ENCODE results near the gene SH3BP4. TPM values are rescaled to one million over a fixed set of nuclear protein-coding genes. Genes with fewer than 3 reads are reported as not detected.

Gene SH3BP4
- total RNA-seq, 1 experiment from 2014 or later, result 93.8 TPM

DNA sequence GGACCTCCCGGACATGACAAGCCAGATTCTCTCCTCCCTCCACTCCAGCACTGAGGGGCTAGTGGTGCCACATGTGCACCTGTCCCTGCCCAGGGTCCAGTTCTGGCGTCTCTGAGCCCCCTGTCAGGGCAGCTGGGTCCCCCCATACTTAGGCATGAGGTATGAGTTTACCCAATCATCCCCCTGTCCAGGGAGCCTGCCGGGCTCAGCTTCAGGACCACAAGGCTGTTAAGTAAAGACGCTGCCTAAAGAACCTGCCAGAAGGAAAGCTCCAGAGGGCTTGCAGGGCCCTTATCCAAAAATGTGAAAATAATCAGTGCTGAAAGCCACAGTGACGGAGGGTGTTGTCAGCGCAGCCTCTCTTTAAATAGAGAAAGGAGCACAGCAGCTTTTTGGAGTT is 40.0 kb downstream of the SH3BP4 start:
- Histone ChIP-seq H3K79me1 (ENCODE audit: insufficient read depth, low read depth, low read length, poor library complexity, severe bottlenecking) (no peaks in the 10 kb centered on the region), H4K5ac (ENCODE audit: insufficient read length, low read depth, low read length) (no peak overlapping the region), H3K14ac (ENCODE audit: insufficient read depth, low read length) (no peak overlapping the region), H3K27ac (ENCODE audit: insufficient read length, low read depth, low read length) (no peak overlapping the region), H3K79me2 (ENCODE audit: insufficient read depth, low read length) (peaks cover 22% of the 10 kb centered on the region; the same call in 1 of the 2 replicates), H3T11ph (ENCODE audit: low read length) (no peak overlapping the region), H2BK12ac (ENCODE audit: insufficient read length, low read depth, low read length) (no peak overlapping the region), H3K23me2 (ENCODE audit: insufficient read length, low read depth, low read length, poor library complexity, severe bottlenecking) (no peaks in the 10 kb centered on the region), H2BK20ac (ENCODE audit: low read depth, low read length, poor library complexity, severe bottlenecking) (no peak overlapping the region), H3K9me3 (ENCODE audit: control insufficient read depth, low read depth, low read length) (no peaks in the 10 kb centered on the region), H4K91ac (ENCODE audit: insufficient read length, low read depth, low read length) (no peak overlapping the region), H2AK5ac (ENCODE audit: insufficient read length, low read length) (no peak overlapping the region), H2BK5ac (ENCODE audit: insufficient read length, low read length) (no peak overlapping the region), H3K56ac (ENCODE audit: insufficient read length, low read depth, low read length) (no peak overlapping the region), H2BK120ac (ENCODE audit: low read depth, low read length, poor library complexity, severe bottlenecking) (no peak overlapping the region), H4K20me1 (ENCODE audit: control insufficient read depth, insufficient read depth, insufficient read length) (no peaks in the 10 kb centered on the region), H3K9ac (ENCODE audit: extremely low read depth, insufficient read length, low read length) (no peak overlapping the region), H3K18ac (ENCODE audit: insufficient read length, low read depth, low read length) (no peak overlapping the region), H3K4me1 (ENCODE audit: insufficient read depth, low read length) (peaks cover 5% of the 10 kb centered on the region; the same call in 1 of the 2 replicates), H3K27me3 (ENCODE audit: insufficient read depth, low read length) (no peaks in the 10 kb centered on the region), H3K4ac (ENCODE audit: low read depth, low read length) (no peak overlapping the region), H2AFZ (ENCODE audit: low read length) (no peak overlapping the region), H4K8ac (replicated peaks; ENCODE audit: insufficient read length, low read depth, low read length) (no peak overlapping the region), H2BK15ac (ENCODE audit: low read depth, low read length) (no peak overlapping the region), H3K4me2 (ENCODE audit: insufficient read depth, insufficient read length, low read length) (no peak overlapping the region), H3K23ac (ENCODE audit: insufficient read length, low read depth, low read length) (no peak overlapping the region)
- WGBS (ENCODE audit: extremely low coverage, insufficient read length, low lambda C conversion rate), result no CpG with 5 or more reads among the region's 6 CpGs
- TF ChIP-seq, protein P1, sequence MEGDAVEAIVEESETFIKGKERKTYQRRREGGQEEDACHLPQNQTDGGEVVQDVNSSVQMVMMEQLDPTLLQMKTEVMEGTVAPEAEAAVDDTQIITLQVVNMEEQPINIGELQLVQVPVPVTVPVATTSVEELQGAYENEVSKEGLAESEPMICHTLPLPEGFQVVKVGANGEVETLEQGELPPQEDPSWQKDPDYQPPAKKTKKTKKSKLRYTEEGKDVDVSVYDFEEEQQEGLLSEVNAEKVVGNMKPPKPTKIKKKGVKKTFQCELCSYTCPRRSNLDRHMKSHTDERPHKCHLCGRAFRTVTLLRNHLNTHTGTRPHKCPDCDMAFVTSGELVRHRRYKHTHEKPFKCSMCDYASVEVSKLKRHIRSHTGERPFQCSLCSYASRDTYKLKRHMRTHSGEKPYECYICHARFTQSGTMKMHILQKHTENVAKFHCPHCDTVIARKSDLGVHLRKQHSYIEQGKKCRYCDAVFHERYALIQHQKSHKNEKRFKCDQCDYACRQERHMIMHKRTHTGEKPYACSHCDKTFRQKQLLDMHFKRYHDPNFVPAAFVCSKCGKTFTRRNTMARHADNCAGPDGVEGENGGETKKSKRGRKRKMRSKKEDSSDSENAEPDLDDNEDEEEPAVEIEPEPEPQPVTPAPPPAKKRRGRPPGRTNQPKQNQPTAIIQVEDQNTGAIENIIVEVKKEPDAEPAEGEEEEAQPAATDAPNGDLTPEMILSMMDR (conservative IDR thresholded peaks at IDR 0.05), result no peak
- H3K36me3 Mint-ChIP-seq (ENCODE audit: insufficient read depth in 1 of 3, low read depth in 3 of 3), result peaks cover 16 to 67% (median 37%) of the 10 kb centered on the region in 3 experiments
- H3K27ac Mint-ChIP-seq, result peak overlapping the region in 1 of 3 experiments; percentile 61; a peak in 1 of 7 replicates
- DNase-seq, result no peak
- no peaks in the 10 kb centered on the region for H3K27me3 Mint-ChIP-seq (ENCODE audit: low read depth)
- no peaks in the 10 kb centered on the region for H3K9me3 Mint-ChIP-seq
- H3K4me1 Mint-ChIP-seq, result peaks cover 49 to 59% of the 10 kb centered on the region in 2 experiments
- no peak overlapping the region for H3K4me3 Mint-ChIP-seq
